OCI-LY3 (cell line): ENCODE measurements around the gene CST9L.

Experiments used
- H2AFZ ChIP-seq: fragments of 200-600, 300-600 bp; shearing (Covaris generic); 2 replicates; pipeline ENCODE4 v1.6.0; 2014; ENCODE audit warnings: antibody characterized with exemption, low read depth, low read length
- H3K27ac ChIP-seq: fragments of 200-600, 300-600 bp; sonication (generic); 2 replicates; pipeline ENCODE4 v1.5.1; 2014; ENCODE audit warnings: mild to moderate bottlenecking, low read length, moderate library complexity, mixed read lengths
- H3K27me3 ChIP-seq: fragments of 200-600, 300-600 bp; sonication (generic); 2 replicates; pipeline ENCODE4 v1.6.1; 2014; ENCODE audit warnings: low read depth, low read length, mixed read lengths
- H3K36me3 ChIP-seq: fragments of 200-600, 300-600 bp; sonication (generic); replicated peaks from 2 replicates; pipeline ENCODE3; 2014; ENCODE audit warnings: low read depth, low read length, mixed read lengths
- H3K4me1 ChIP-seq: fragments of 300-600, 200-600 bp; sonication (generic); 2 replicates; pipeline ENCODE4 v1.6.1; 2014; ENCODE audit warnings: low read length, mixed read lengths
- H3K4me2 ChIP-seq: fragments of 200-600, 300-600 bp; sonication (generic); 2 replicates; pipeline ENCODE4 v1.6.1; 2014; ENCODE audit warnings: low read length, mixed read lengths
- H3K4me3 ChIP-seq: fragments of 300-600, 200-600 bp; sonication (generic); 2 replicates; pipeline ENCODE4 v1.5.1; 2014; ENCODE audit warnings: antibody characterized with exemption, mild to moderate bottlenecking, low read length, moderate library complexity
- H3K79me2 ChIP-seq: fragments of 300-600, 200-600 bp; shearing (Covaris generic); 2 replicates; pipeline ENCODE4 v1.6.1; 2014; ENCODE audit warnings: mild to moderate bottlenecking, low read length, mixed read lengths
- H3K9ac ChIP-seq: fragments of 300-600, 200-600 bp; shearing (Covaris generic); 2 replicates; pipeline ENCODE4 v1.6.0; 2014; ENCODE audit warnings: mild to moderate bottlenecking, low read length, moderate library complexity
- H3K9me3 ChIP-seq: fragments of 200-600, 300-600 bp; shearing (Covaris generic); 2 replicates; pipeline ENCODE4 v1.6.1; 2014; ENCODE audit warnings: low read length, mixed read lengths; ENCODE audit not compliant: insufficient read depth
- H4K20me1 ChIP-seq: fragments of 200-600, 300-600 bp; sonication (generic); 2 replicates; pipeline ENCODE4 v1.6.1; 2016; ENCODE audit warnings: low read length, mixed read lengths; ENCODE audit not compliant: insufficient read depth
- EZH2phosphoT487 ChIP-seq: fragments of 200-600 bp; shearing (Covaris generic); IDR thresholded peaks from 2 replicates; pipeline ENCODE4 v1.6.1; 2018; ENCODE audit warnings: antibody characterized with exemption, mixed run types, low read depth
- TF ChIP-seq, protein P1 (sequence below): fragments of 200-600, 300-600 bp; sonication (generic); IDR thresholded peaks from 2 replicates; pipeline ENCODE4 v1.5.1; 2014; ENCODE audit warnings: antibody characterized with exemption, low read length, low read depth

CST9L gene

DNA sequence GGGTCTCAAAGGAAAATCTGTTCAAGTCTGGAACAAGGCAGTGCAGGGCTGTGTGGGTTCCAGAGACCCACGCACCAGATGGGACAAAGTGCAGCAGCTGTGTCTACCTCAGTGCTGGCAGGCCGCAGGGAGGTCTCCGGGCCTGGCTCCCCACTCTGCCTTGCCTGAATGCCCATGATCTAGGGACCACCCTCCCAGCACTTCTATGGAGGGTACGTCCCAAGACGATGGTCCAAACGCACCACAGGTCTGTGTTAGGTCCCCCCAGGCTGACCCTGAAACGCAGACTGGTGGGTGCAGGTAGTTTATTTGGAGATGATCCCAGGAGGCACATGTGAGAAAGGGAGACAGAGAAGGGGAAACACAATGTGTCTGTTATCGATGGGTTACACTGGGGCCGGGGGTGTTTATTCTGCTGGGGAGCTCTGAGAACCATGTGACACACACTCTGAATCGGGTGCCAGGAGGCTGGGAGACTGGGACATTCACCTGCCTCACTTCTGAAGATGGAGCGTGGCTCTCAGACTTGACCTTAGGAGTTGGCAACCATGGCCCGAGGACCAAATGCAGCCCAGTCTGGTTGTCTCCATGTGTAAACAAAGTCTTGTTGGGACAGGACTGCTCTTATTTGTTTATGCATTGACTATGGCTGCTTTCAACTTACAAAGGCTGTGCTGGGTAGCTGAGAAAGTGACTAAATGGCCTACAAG lies 21.7 kb downstream of the CST9L start:
- Histone ChIP-seq H2AFZ (no peak overlapping the region), H3K27me3 (peaks cover 41% of the 10 kb centered on the region), H3K27ac (no peak overlapping the region), H3K4me3 (no peak overlapping the region), H3K36me3 (no peaks in the 10 kb centered on the region), H3K9me3 (no peaks in the 10 kb centered on the region), H3K9ac (no peak overlapping the region), H3K4me1 (no peaks in the 10 kb centered on the region), H4K20me1 (no peaks in the 10 kb centered on the region), H3K4me2 (no peak overlapping the region), H3K79me2 (no peaks in the 10 kb centered on the region)
- no peak for TF ChIP-seq EZH2phosphoT487
- TF ChIP-seq, protein P1, sequence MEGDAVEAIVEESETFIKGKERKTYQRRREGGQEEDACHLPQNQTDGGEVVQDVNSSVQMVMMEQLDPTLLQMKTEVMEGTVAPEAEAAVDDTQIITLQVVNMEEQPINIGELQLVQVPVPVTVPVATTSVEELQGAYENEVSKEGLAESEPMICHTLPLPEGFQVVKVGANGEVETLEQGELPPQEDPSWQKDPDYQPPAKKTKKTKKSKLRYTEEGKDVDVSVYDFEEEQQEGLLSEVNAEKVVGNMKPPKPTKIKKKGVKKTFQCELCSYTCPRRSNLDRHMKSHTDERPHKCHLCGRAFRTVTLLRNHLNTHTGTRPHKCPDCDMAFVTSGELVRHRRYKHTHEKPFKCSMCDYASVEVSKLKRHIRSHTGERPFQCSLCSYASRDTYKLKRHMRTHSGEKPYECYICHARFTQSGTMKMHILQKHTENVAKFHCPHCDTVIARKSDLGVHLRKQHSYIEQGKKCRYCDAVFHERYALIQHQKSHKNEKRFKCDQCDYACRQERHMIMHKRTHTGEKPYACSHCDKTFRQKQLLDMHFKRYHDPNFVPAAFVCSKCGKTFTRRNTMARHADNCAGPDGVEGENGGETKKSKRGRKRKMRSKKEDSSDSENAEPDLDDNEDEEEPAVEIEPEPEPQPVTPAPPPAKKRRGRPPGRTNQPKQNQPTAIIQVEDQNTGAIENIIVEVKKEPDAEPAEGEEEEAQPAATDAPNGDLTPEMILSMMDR, result no peak

DNA sequence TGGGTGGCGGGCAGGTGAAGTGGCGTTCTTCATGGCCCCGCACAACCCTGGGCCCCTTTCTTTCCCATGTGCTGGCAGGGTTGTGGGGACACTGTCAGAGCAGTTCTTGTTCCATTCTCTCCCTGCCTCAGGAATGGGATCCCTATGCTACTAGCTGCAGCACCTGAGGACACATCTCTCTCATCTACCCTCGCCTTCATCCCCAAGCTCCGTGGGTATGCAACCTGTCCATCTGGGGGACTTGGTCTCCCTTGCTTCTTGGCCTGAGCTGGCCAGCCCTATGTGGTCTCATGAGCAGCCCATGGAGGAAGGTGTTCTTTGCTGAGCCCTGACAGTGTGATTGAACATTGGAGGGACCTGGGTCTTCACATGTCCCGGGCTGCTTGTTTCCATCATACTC lies 24.2 kb downstream of the CST9L start:
- H3K4me1 ChIP-seq, result no peaks in the 10 kb centered on the region
- H3K9ac ChIP-seq, result no peak overlapping the region
- no peak overlapping the region for H3K27ac ChIP-seq
- TF ChIP-seq EZH2phosphoT487, result no peak
- no peak overlapping the region for H3K4me3 ChIP-seq
- H3K4me2 ChIP-seq, result no peak overlapping the region
- H3K36me3 ChIP-seq, result no peaks in the 10 kb centered on the region
- no peaks in the 10 kb centered on the region for H3K79me2 ChIP-seq
- H3K27me3 ChIP-seq, result peaks cover 31% of the 10 kb centered on the region
- no peaks in the 10 kb centered on the region for H3K9me3 ChIP-seq
- H2AFZ ChIP-seq, result no peak overlapping the region
- no peaks in the 10 kb centered on the region for H4K20me1 ChIP-seq

DNA sequence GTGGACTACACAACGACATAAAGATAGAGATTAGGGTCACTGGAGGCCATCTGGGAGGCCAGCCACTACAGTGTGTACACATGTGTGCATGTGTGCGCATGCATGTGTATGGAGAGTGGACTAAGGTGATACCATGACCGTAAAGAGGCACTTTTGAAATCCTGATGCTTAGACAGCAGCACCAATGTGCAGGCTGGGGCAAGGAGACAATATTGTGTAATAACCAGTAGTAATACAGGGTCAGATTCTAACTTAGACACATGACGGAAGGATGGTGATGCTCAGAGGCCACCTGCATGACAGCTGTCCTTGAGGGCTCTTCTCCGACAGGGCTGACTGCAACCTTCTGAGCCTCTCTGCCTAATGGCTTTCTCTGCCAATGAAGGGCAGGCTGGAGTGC lies 25.5 kb downstream of the CST9L start:
- Histone ChIP-seq H3K36me3 (no peaks in the 10 kb centered on the region), H3K4me2 (no peak overlapping the region)
- TF ChIP-seq, protein P1, result no peak
- TF ChIP-seq EZH2phosphoT487, result no peak

DNA sequence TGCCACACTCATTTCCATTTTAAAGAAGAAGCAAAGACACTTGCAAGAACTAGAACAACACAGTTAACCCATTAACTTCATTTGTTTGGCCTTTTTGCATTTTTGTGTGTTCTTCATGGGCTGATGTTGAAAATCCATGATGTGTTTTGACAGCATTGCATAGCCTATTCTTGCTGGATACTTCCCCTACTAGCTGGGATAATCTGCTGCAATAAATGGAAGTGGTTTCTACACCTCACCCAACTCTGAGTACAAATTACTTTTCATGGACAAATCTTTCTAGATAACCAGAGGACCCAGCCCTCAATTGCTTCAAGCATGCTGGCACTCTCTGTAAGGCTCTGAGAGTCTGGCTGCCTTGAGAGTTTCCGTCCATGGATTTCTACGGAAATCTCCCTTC lies 26.5 kb downstream of the CST9L start:
- no peaks in the 10 kb centered on the region for H3K9me3 ChIP-seq
- no peaks in the 10 kb centered on the region for H3K79me2 ChIP-seq
- no peaks in the 10 kb centered on the region for H4K20me1 ChIP-seq
- no peak overlapping the region for H3K9ac ChIP-seq
- TF ChIP-seq, protein P1, result no peak
- TF ChIP-seq EZH2phosphoT487, result no peak
- H3K27ac ChIP-seq, result no peak overlapping the region
- H3K4me2 ChIP-seq, result no peak overlapping the region
- H3K27me3 ChIP-seq, result peaks cover 14% of the 10 kb centered on the region; the same call in 1 of the 2 replicates
- no peaks in the 10 kb centered on the region for H3K4me1 ChIP-seq
- no peak overlapping the region for H3K4me3 ChIP-seq
- no peaks in the 10 kb centered on the region for H3K36me3 ChIP-seq
- H2AFZ ChIP-seq, result no peak overlapping the region

More for the DNA sequence above, 25.5 kb downstream of the CST9L start:
- H4K20me1 ChIP-seq, result no peaks in the 10 kb centered on the region
- peaks cover 19% of the 10 kb centered on the region; the same call in 1 of the 2 replicates for H3K27me3 ChIP-seq
- H3K4me3 ChIP-seq, result no peak overlapping the region
- no peaks in the 10 kb centered on the region for H3K79me2 ChIP-seq
- no peaks in the 10 kb centered on the region for H3K4me1 ChIP-seq
- H2AFZ ChIP-seq, result no peak overlapping the region
- no peak overlapping the region for H3K9ac ChIP-seq
- H3K27ac ChIP-seq, result no peak overlapping the region
- no peaks in the 10 kb centered on the region for H3K9me3 ChIP-seq
